A549 (cell line): ENCODE measurements around the gene COPB1.

Source experiments
- CBX2 ChIP-seq: fragments of 200-600 bp; sonication (generic); IDR thresholded peaks from 2 replicates; pipeline ENCODE4 v1.6.1; 2016; ENCODE audit warnings: low read depth, mild to moderate bottlenecking, borderline replicate concordance
- POLR2A ChIP-seq: IDR thresholded peaks from 2 replicates; pipeline ENCODE4 v1.6.1; 2012; ENCODE audit warnings: mild to moderate bottlenecking, low read length

GRCh38 chr11:14411818-14412217 lies 87.8 kb downstream of the COPB1 start:
- no peak for TF ChIP-seq POLR2A
- TF ChIP-seq CBX2 = no peak
